H1 (cell line): Measurements from ENCODE around the gene AP4M1. TPM values are rescaled to one million over a fixed set of nuclear protein-coding genes. Genes with fewer than 3 reads are reported as not detected.

Source experiments
- CTCF ChIA-PET: fragments of 300-600 bp; sonication (Branson Sonifier 250); formaldehyde crosslinking; loops from one replicate; lab custom pipeline; 2021; ENCODE audit not compliant: partially characterized antibody; lab: Charles Lee
- POLR2A ChIA-PET: fragments of 300-600 bp; sonication (Branson Sonifier 250); formaldehyde crosslinking; loops from one replicate; lab custom pipeline; 2021; ENCODE audit warnings: inconsistent platforms; ENCODE audit not compliant: partially characterized antibody; lab: Charles Lee
- DNase-seq, 2 experiments: peaks; one replicate each; pipeline versions ENCODE4 v3.0.0 to v3.0.0-alpha.2; 2010 to 2022; ENCODE audit warnings: low spot score in 2 of 2, low read depth in 1 of 2, mixed read lengths in 1 of 2
- FAIRE-seq: peaks from 2 replicates; lab custom pipeline; 2011; peaks lifted over from hg19 to GRCh38; lab: Jason Lieb, UNC
- H2AFZ ChIP-seq: 2 replicates; pipeline ENCODE4 v1.8.1; 2012; ENCODE audit warnings: low read length, inconsistent platforms
- H2AK5ac ChIP-seq: 2 replicates; pipeline ENCODE4 v1.6.1; 2013; ENCODE audit warnings: low read depth, low read length
- H2BK120ac ChIP-seq: replicated peaks from 2 replicates; pipeline ENCODE3; 2013; ENCODE audit warnings: low read depth, low read length, inconsistent platforms
- H2BK12ac ChIP-seq: 2 replicates; pipeline ENCODE4 v1.6.1; 2013; ENCODE audit warnings: low read depth, low read length
- H2BK15ac ChIP-seq: 2 replicates; pipeline ENCODE4 v1.6.1; 2013; ENCODE audit warnings: low read length
- H2BK20ac ChIP-seq: 2 replicates; pipeline ENCODE4 v1.6.1; 2013; ENCODE audit warnings: low read length
- H2BK5ac ChIP-seq: 2 replicates; pipeline ENCODE4 v1.6.1; 2013; ENCODE audit warnings: low read depth, low read length
- H3K14ac ChIP-seq: 2 replicates; pipeline ENCODE4 v1.6.1; 2013; ENCODE audit warnings: inconsistent platforms; ENCODE audit not compliant: insufficient read length
- H3K18ac ChIP-seq: 2 replicates; pipeline ENCODE4 v1.6.1; 2013; ENCODE audit warnings: low read length; ENCODE audit errors: extremely low read depth
- H3K23ac ChIP-seq: 2 replicates; pipeline ENCODE4 v1.6.1; 2013; ENCODE audit warnings: inconsistent platforms; ENCODE audit not compliant: insufficient read length
- H3K23me2 ChIP-seq: 2 replicates; pipeline ENCODE4 v1.6.1; 2013; ENCODE audit warnings: low read depth, low read length
- H3K27ac ChIP-seq: 2 replicates; pipeline ENCODE4 v1.6.1; 2011; ENCODE audit warnings: low read depth, low read length, inconsistent platforms
- H3K27me3 ChIP-seq, 4 experiments: replicated peaks in 1 of 4; 1 replicate in 1 of 4; 2 replicates in 3 of 4; pipeline versions ENCODE4 v1.6.1 to v1.8.1; 2011 to 2013; ENCODE audit warnings: low read length in 3 of 4, mild to moderate bottlenecking in 3 of 4, inconsistent platforms in 2 of 4, mixed read lengths in 2 of 4, moderate library complexity in 1 of 4; ENCODE audit not compliant: control insufficient read depth in 3 of 4, insufficient read depth in 3 of 4; ENCODE audit errors: extremely low read depth in 1 of 4
- H3K36me3 ChIP-seq, 4 experiments: 2 replicates each; pipeline versions ENCODE4 v1.6.1 to v1.8.1; 2011 to 2013; ENCODE audit warnings: mild to moderate bottlenecking in 4 of 4, low read length in 3 of 4, moderate library complexity in 2 of 4, control low read depth in 1 of 4, inconsistent platforms in 1 of 4; ENCODE audit not compliant: insufficient read depth in 4 of 4, control insufficient read depth in 2 of 4
- H3K4ac ChIP-seq: replicated peaks from 2 replicates; pipeline ENCODE3; 2013; ENCODE audit warnings: low read length, low read depth, mixed read lengths, inconsistent platforms; ENCODE audit not compliant: insufficient read length
- H3K4me1 ChIP-seq, 4 experiments: replicated peaks in 1 of 4; 1 replicate in 1 of 4; 2 replicates in 3 of 4; pipeline versions ENCODE4 v1.6.1 to v1.8.1; 2011 to 2013; ENCODE audit warnings: low read length in 3 of 4, inconsistent platforms in 2 of 4, mixed read lengths in 1 of 4; ENCODE audit not compliant: insufficient read depth in 4 of 4, control insufficient read depth in 3 of 4
- H3K4me2 ChIP-seq, 2 experiments: 2 replicates each; pipeline versions ENCODE4 v1.6.1 to v1.8.1; 2011 to 2013; ENCODE audit warnings: low read depth in 2 of 2, low read length in 2 of 2, control low read depth in 1 of 2, inconsistent platforms in 1 of 2, mild to moderate bottlenecking in 1 of 2; ENCODE audit not compliant: insufficient read depth in 1 of 2
- H3K4me3 ChIP-seq, 4 experiments: fragments of 200-600, 300-600 bp in 1 of 4; sonication (generic), shearing (Covaris generic), sonication (Bioruptor Twin) in 1 of 4; 2 replicates each; pipeline versions ENCODE4 v1.5.1 to v1.8.1; 2011 to 2016; ENCODE audit warnings: low read length in 4 of 4, low read depth in 3 of 4, control low read depth in 2 of 4, inconsistent platforms in 2 of 4, mild to moderate bottlenecking in 2 of 4, mixed read lengths in 1 of 4, moderate library complexity in 1 of 4; ENCODE audit not compliant: insufficient read depth in 2 of 4; ENCODE audit errors: extremely low read depth in 1 of 4
- H3K56ac ChIP-seq: replicated peaks from 2 replicates; pipeline ENCODE3; 2013; ENCODE audit warnings: low read depth, mild to moderate bottlenecking, mixed read lengths, low read length, inconsistent platforms; ENCODE audit not compliant: insufficient read length
- H3K79me1 ChIP-seq: 2 replicates; pipeline ENCODE4 v1.6.1; 2013; ENCODE audit warnings: low read depth, low read length, control low read depth
- H3K79me2 ChIP-seq, 2 experiments: 2 replicates each; pipeline versions ENCODE4 v1.6.1 to v1.8.1; 2012 to 2013; ENCODE audit warnings: low read length in 2 of 2, mild to moderate bottlenecking in 2 of 2, inconsistent platforms in 1 of 2; ENCODE audit not compliant: insufficient read depth in 2 of 2, control insufficient read depth in 1 of 2
- H3K9ac ChIP-seq, 4 experiments: replicated peaks in 1 of 4; 1 replicate in 1 of 4; 2 replicates in 3 of 4; pipeline versions ENCODE4 v1.6.1 to v1.8.1; 2011 to 2013; ENCODE audit warnings: low read depth in 3 of 4, low read length in 3 of 4, control low read depth in 2 of 4, mild to moderate bottlenecking in 2 of 4, moderate library complexity in 2 of 4, inconsistent platforms in 1 of 4; ENCODE audit errors: extremely low read depth in 1 of 4
- H3K9me3 ChIP-seq, 2 experiments: 2 replicates each; pipeline versions ENCODE4 v1.6.1 to v1.8.1; 2012 to 2013; ENCODE audit warnings: mild to moderate bottlenecking in 2 of 2, moderate library complexity in 2 of 2, control low read depth in 1 of 2, inconsistent platforms in 1 of 2, low read depth in 1 of 2, low read length in 1 of 2, mixed read lengths in 1 of 2; ENCODE audit not compliant: insufficient read depth in 2 of 2
- H4K20me1 ChIP-seq, 2 experiments: replicated peaks in 1 of 2; 2 replicates each; pipeline versions ENCODE3 to v1.8.1; 2011 to 2013; ENCODE audit warnings: inconsistent platforms in 2 of 2, low read length in 2 of 2, mild to moderate bottlenecking in 1 of 2; ENCODE audit not compliant: insufficient read depth in 2 of 2, control insufficient read depth in 1 of 2
- H4K5ac ChIP-seq: 2 replicates; pipeline ENCODE4 v1.6.1; 2013; ENCODE audit warnings: low read length, low read depth, mixed read lengths, inconsistent platforms; ENCODE audit not compliant: insufficient read length
- H4K8ac ChIP-seq: 2 replicates; pipeline ENCODE4 v1.8.0; 2013; ENCODE audit warnings: mild to moderate bottlenecking, moderate library complexity, low read length, inconsistent platforms; ENCODE audit not compliant: insufficient read depth; ENCODE audit errors: extremely low read depth
- H4K91ac ChIP-seq: replicated peaks from 2 replicates; pipeline ENCODE3; 2013; ENCODE audit warnings: low read length, mixed read lengths, inconsistent platforms; ENCODE audit not compliant: insufficient read length
- E2F6 ChIP-seq: IDR thresholded peaks from 2 replicates; pipeline ENCODE4 v1.6.1; 2012; ENCODE audit warnings: inconsistent platforms
- KDM1A ChIP-seq: fragments of 200-600, 300-600 bp; sonication (generic); IDR thresholded peaks from 2 replicates; pipeline ENCODE4 v1.7.1; 2016; ENCODE audit warnings: mild to moderate bottlenecking, low read length, borderline replicate concordance
- MAFK ChIP-seq: IDR thresholded peaks from 2 replicates; pipeline ENCODE4 v1.6.1; 2012; ENCODE audit warnings: low read depth, mild to moderate bottlenecking, improper control_type of control experiment, low read length
- RFX5 ChIP-seq: IDR thresholded peaks from 2 replicates; pipeline ENCODE4 v1.6.1; 2011; ENCODE audit warnings: low read depth, low read length, improper control_type of control experiment, borderline replicate concordance
- WGBS, 2 experiments: shearing (Covaris generic) in 1 of 2; methylation state at CpG; one replicate each; pipeline versions ENCODE4 v1.1.6 to v1.1.7; 2013 to 2015; ENCODE audit warnings: low lambda C conversion rate in 2 of 2, mixed read lengths in 2 of 2, inconsistent platforms in 1 of 2, low coverage in 1 of 2, missing lambda C conversion rate in 1 of 2; ENCODE audit not compliant: insufficient replicate concordance in 2 of 2, insufficient coverage in 1 of 2, insufficient read length in 1 of 2; ENCODE audit errors: extremely low coverage in 1 of 2, missing lambda C conversion rate in 1 of 2; 5-methylcytosine and 5-hydroxymethylcytosine counted together
- polyA plus RNA-seq, 7 experiments: library from polyadenylated mRNA; depleted of rRNA in 3 of 7; stranded (reverse) in 5 of 7; unstranded in 2 of 7; fragments of >200 nt in 5 of 7; fragments of 200-250 nt in 2 of 7; gene quantifications; 1 replicate in 5 of 7; 2 replicates in 1 of 7; 4 replicates in 1 of 7; pipeline versions ENCODE4 v1.2.1 to v1.2.3, GENCODE V29; 2011 to 2013; ENCODE audit warnings: missing spikeins in 2 of 7, mixed read lengths in 2 of 7
- total RNA-seq: library from RNA; stranded (reverse); fragmentation: NEBNext Ultra II Directional; extraction: Animal tissue kit (Norgen Biotek cat#: 25700); gene quantifications from 2 replicates; pipeline ENCODE4 v1.2.1, GENCODE V29; 2021

AP4M1 gene
- total and polyA plus RNA-seq, 2 of the 8 experiments (the other 6 are each of a cell fraction or from before 2014, with no cell fraction given): 15.2 to 16.6 TPM

- no peak overlapping the region for H3K4me3 ChIP-seq
- no peak overlapping the region for H3K23ac ChIP-seq
- peaks cover 0 to 12% of the 10 kb centered on the region in 2 experiments; a peak in 2 of 4 replicates for H3K79me2 ChIP-seq
- TF ChIP-seq MAFK: no peak
- no peak for TF ChIP-seq RFX5
- no peak for TF ChIP-seq KDM1A
- no peak for TF ChIP-seq E2F6
- H2AK5ac ChIP-seq: no peak overlapping the region
- no peak overlapping the region for H2BK15ac ChIP-seq
- no peak overlapping the region for H3K56ac ChIP-seq
- H3K36me3 ChIP-seq: peaks cover 8 to 47% (median 26%) of the 10 kb centered on the region in 4 experiments
- no peak overlapping the region for H2BK20ac ChIP-seq
- CTCF ChIA-PET: interaction anchor here (0.5 to 7.9 kb wide), 2 partner anchors 20 to 42 kb away, joined by 3 to 83 read pairs; no protein-coding TSS in a partner anchor
- no peak overlapping the region for H3K27ac ChIP-seq
- H2BK5ac ChIP-seq: no peak overlapping the region; the same call in 1 of the 2 replicates
- H3K18ac ChIP-seq: no peak overlapping the region
- H2BK120ac ChIP-seq: no peak overlapping the region
- no peak overlapping the region for H3K4ac ChIP-seq
- H4K5ac ChIP-seq: no peak overlapping the region
- H4K20me1 ChIP-seq: peaks cover 14 to 32% of the 10 kb centered on the region in 2 experiments
- H3K4me2 ChIP-seq: no peak overlapping the region; a peak in 1 of 4 replicates
- WGBS, 2 experiments: 86% methylated on average over 16 of the region's 16 CpGs; no CpG with 5 or more reads in 1 of the 2 experiments
- H4K8ac ChIP-seq: no peak overlapping the region
- POLR2A ChIA-PET: interaction anchor here (0.9 to 9.9 kb wide), 6 partner anchors 14 to 59 kb away, joined by 3 to 145 read pairs (median 5); partner anchors contain the start of genes GAL3ST4 and MBLAC1
- H4K91ac ChIP-seq: no peak overlapping the region
- FAIRE-seq (no peak), DNase-seq (no peak)
- no peak overlapping the region for H3K14ac ChIP-seq
- peaks cover 0 to 12% (median 8%) of the 10 kb centered on the region in 4 experiments; a peak in 5 of 7 replicates for H3K4me1 ChIP-seq
- no peak overlapping the region for H2AFZ ChIP-seq
- H3K27me3 ChIP-seq: no peaks in the 10 kb centered on the region
- H3K9me3 ChIP-seq: no peaks in the 10 kb centered on the region
- H3K79me1 ChIP-seq: no peaks in the 10 kb centered on the region; the same call in none of the 2 replicates
- H3K9ac ChIP-seq: 0 out of 7 replicates have a peak overlapping the region, but pooled peaks of 1 of the 4 experiments have one; percentile 8
- H3K23me2 ChIP-seq: peaks cover 9% of the 10 kb centered on the region
- no peak overlapping the region for H2BK12ac ChIP-seq
Measured at GRCh38 chr7:100153708-100154535, 52.5 kb downstream of the AP4M1 start.
